Measurements from ENCODE around the gene TRABD2B.

TRABD2B gene

GRCh38 chr1:47981667-47982350 lies 15.4 kb downstream of the TRABD2B start:
- DNase-seq (ENCODE audit: low spot score in 2 of 2) = no peak
- Mint-ChIP-seq H3K27ac (ENCODE audit: low read depth) (no peak overlapping the region), H3K4me1 (no peaks in the 10 kb centered on the region), H3K27me3 (peaks cover 70% of the 10 kb centered on the region), H3K36me3 (ENCODE audit: insufficient read depth) (no peaks in the 10 kb centered on the region), H3K9me3 (no peaks in the 10 kb centered on the region), H3K4me3 (no peak overlapping the region)
- no peak for ATAC-seq (replicated peaks; ENCODE audit: extremely low read depth, poor library complexity, severe bottlenecking)

- ATAC-seq (replicated peaks; ENCODE audit: extremely low read depth, poor library complexity, severe bottlenecking) (no peak), DNase-seq (ENCODE audit: low spot score in 2 of 2) (no peak)
- H3K36me3 Mint-ChIP-seq (ENCODE audit: insufficient read depth) = no peaks in the 10 kb centered on the region
- H3K4me3 Mint-ChIP-seq = no peak overlapping the region
- no peaks in the 10 kb centered on the region for H3K9me3 Mint-ChIP-seq
- H3K4me1 Mint-ChIP-seq = no peaks in the 10 kb centered on the region
- peaks cover 57% of the 10 kb centered on the region for H3K27me3 Mint-ChIP-seq
- H3K27ac Mint-ChIP-seq (ENCODE audit: low read depth) = no peak overlapping the region
Observed at GRCh38 chr1:47980501-47980900, 16.7 kb downstream of the TRABD2B start.

DNA sequence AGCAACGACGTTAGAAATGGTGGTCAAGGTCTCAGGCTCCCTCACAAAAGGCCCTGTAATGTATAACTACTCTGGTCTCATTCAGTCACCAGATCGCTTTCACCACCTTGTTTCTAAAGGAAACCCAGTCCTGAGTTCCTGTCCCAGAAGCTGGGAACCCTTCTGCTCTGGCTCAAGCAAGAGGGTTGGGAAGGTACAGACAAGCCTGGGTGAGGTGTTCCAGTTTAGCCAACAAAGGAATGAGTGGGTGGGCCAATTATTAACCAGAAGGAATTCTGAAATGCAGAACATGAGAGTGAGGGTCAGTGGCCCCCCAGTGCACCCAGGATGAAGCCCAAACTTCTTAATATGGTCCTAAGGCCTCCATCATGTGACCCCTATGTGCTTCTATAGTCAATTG lies 17.5 kb downstream of the TRABD2B start:
- H3K27ac Mint-ChIP-seq (ENCODE audit: low read depth) = no peak overlapping the region
- H3K9me3 Mint-ChIP-seq = no peaks in the 10 kb centered on the region
- ATAC-seq (replicated peaks; ENCODE audit: extremely low read depth, poor library complexity, severe bottlenecking) (no peak), DNase-seq (ENCODE audit: low spot score in 2 of 2) (no peak)
- H3K4me3 Mint-ChIP-seq = no peak overlapping the region
- peaks cover 51% of the 10 kb centered on the region for H3K27me3 Mint-ChIP-seq
- no peaks in the 10 kb centered on the region for H3K4me1 Mint-ChIP-seq
- no peaks in the 10 kb centered on the region for H3K36me3 Mint-ChIP-seq (ENCODE audit: insufficient read depth)

DNA sequence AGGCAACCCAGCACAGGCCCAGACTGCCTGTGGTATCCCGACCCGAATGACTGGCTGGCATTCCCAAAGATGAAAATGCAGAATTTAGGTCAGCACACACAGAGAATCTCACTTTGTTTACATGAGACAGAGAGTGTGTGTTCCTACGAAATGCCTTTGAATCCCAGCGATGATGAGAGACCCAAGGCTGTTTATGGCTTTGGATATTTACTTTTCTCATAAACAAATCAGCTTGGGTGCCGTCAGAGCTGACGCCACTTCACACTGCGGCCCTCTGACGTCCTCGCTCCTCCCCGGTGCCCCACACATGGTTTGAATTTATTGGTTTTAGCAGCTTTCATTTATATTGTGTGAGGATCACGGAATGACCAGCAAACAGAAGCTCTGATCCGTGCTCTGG lies 18.7 kb downstream of the TRABD2B start:
- H3K4me1 Mint-ChIP-seq = no peaks in the 10 kb centered on the region
- no peaks in the 10 kb centered on the region for H3K36me3 Mint-ChIP-seq (ENCODE audit: insufficient read depth)
- H3K27ac Mint-ChIP-seq (ENCODE audit: low read depth) = no peak overlapping the region
- no peaks in the 10 kb centered on the region for H3K9me3 Mint-ChIP-seq
- no peak overlapping the region for H3K4me3 Mint-ChIP-seq
- peaks cover 51% of the 10 kb centered on the region for H3K27me3 Mint-ChIP-seq
- no peak for ATAC-seq (replicated peaks; ENCODE audit: extremely low read depth, poor library complexity, severe bottlenecking)
- DNase-seq (ENCODE audit: low spot score in 2 of 2) = no peak

DNA sequence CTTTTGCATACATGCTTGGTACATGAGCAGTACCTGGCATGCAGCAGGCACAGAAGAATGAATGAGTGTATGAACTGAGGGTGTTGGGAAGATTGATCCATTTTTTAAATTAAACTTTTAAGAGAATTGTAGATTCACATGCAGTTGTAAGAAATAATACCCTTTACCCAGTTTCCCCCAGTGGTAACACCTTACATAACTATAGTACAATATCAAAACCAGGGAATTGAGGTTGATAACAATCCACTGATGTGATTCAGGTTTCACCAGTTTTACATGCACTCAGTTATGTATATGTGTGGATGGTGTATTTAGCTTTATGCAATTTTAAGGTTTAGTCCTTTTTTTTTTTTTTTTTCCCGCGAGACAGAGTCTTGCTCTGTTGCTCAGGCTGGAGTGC lies 20.5 kb downstream of the TRABD2B start:
- Mint-ChIP-seq H3K4me1 (no peaks in the 10 kb centered on the region), H3K9me3 (no peaks in the 10 kb centered on the region), H3K4me3 (no peak overlapping the region), H3K27ac (ENCODE audit: low read depth) (no peak overlapping the region), H3K36me3 (ENCODE audit: insufficient read depth) (no peaks in the 10 kb centered on the region), H3K27me3 (peaks cover 48% of the 10 kb centered on the region)
- DNase-seq (ENCODE audit: low spot score in 2 of 2) (no peak), ATAC-seq (replicated peaks; ENCODE audit: extremely low read depth, poor library complexity, severe bottlenecking) (no peak)

GRCh38 chr1:47976267-47976666 lies 20.9 kb downstream of the TRABD2B start:
- Mint-ChIP-seq H3K27ac (ENCODE audit: low read depth) (no peak overlapping the region), H3K4me3 (no peak overlapping the region), H3K36me3 (ENCODE audit: insufficient read depth) (no peaks in the 10 kb centered on the region), H3K4me1 (no peaks in the 10 kb centered on the region), H3K9me3 (no peaks in the 10 kb centered on the region), H3K27me3 (peaks cover 48% of the 10 kb centered on the region)
- ATAC-seq (replicated peaks; ENCODE audit: extremely low read depth, poor library complexity, severe bottlenecking) (no peak), DNase-seq (ENCODE audit: low spot score in 2 of 2) (no peak)

GRCh38 chr1:47975302-47975921 lies 21.8 kb downstream of the TRABD2B start:
- Mint-ChIP-seq H3K9me3 (no peaks in the 10 kb centered on the region), H3K4me3 (no peak overlapping the region), H3K36me3 (ENCODE audit: insufficient read depth) (no peaks in the 10 kb centered on the region), H3K27ac (ENCODE audit: low read depth) (no peak overlapping the region), H3K27me3 (peaks cover 40% of the 10 kb centered on the region), H3K4me1 (no peaks in the 10 kb centered on the region)
- no peak for ATAC-seq (replicated peaks; ENCODE audit: extremely low read depth, poor library complexity, severe bottlenecking)
- no peak for DNase-seq (ENCODE audit: low spot score in 2 of 2)

- no peaks in the 10 kb centered on the region for H3K4me1 Mint-ChIP-seq
- no peak for DNase-seq (ENCODE audit: low spot score in 2 of 2)
- H3K27me3 Mint-ChIP-seq = peaks cover 35% of the 10 kb centered on the region
- H3K36me3 Mint-ChIP-seq (ENCODE audit: insufficient read depth) = no peaks in the 10 kb centered on the region
- H3K27ac Mint-ChIP-seq (ENCODE audit: low read depth) = no peak overlapping the region
- no peaks in the 10 kb centered on the region for H3K9me3 Mint-ChIP-seq
- no peak for ATAC-seq (replicated peaks; ENCODE audit: extremely low read depth, poor library complexity, severe bottlenecking)
- no peak overlapping the region for H3K4me3 Mint-ChIP-seq
Observed at GRCh38 chr1:47972864-47973432, 24.2 kb downstream of the TRABD2B start.

- no peak overlapping the region for H3K4me3 Mint-ChIP-seq
- H3K36me3 Mint-ChIP-seq (ENCODE audit: insufficient read depth) = no peaks in the 10 kb centered on the region
- H3K9me3 Mint-ChIP-seq = no peaks in the 10 kb centered on the region
- no peaks in the 10 kb centered on the region for H3K4me1 Mint-ChIP-seq
- ATAC-seq (replicated peaks; ENCODE audit: extremely low read depth, poor library complexity, severe bottlenecking) (no peak), DNase-seq (ENCODE audit: low spot score in 2 of 2) (no peak)
- H3K27ac Mint-ChIP-seq (ENCODE audit: low read depth) = no peak overlapping the region
- peaks cover 25% of the 10 kb centered on the region for H3K27me3 Mint-ChIP-seq
Observed at GRCh38 chr1:47971385-47972160, 25.6 kb downstream of the TRABD2B start.

- Mint-ChIP-seq H3K4me3 (no peak overlapping the region), H3K4me1 (no peaks in the 10 kb centered on the region)
Observed at GRCh38 chr1:47970882-47971281, 26.3 kb downstream of the TRABD2B start.

GRCh38 chr1:47969478-47969877 lies 27.7 kb downstream of the TRABD2B start:
- H3K9me3 Mint-ChIP-seq = no peaks in the 10 kb centered on the region
- DNase-seq (ENCODE audit: low spot score in 2 of 2) (no peak), ATAC-seq (replicated peaks; ENCODE audit: extremely low read depth, poor library complexity, severe bottlenecking) (no peak)
- no peak overlapping the region for H3K4me3 Mint-ChIP-seq
- no peaks in the 10 kb centered on the region for H3K4me1 Mint-ChIP-seq
- H3K36me3 Mint-ChIP-seq (ENCODE audit: insufficient read depth) = no peaks in the 10 kb centered on the region
- H3K27me3 Mint-ChIP-seq = peaks cover 37% of the 10 kb centered on the region
- H3K27ac Mint-ChIP-seq (ENCODE audit: low read depth) = no peak overlapping the region

More at GRCh38 chr1:47970882-47971281, 26.3 kb downstream of the TRABD2B start:
- Mint-ChIP-seq H3K36me3 (ENCODE audit: insufficient read depth) (no peaks in the 10 kb centered on the region), H3K27me3 (peaks cover 27% of the 10 kb centered on the region), H3K27ac (ENCODE audit: low read depth) (no peak overlapping the region), H3K9me3 (no peaks in the 10 kb centered on the region)
- ATAC-seq (replicated peaks; ENCODE audit: extremely low read depth, poor library complexity, severe bottlenecking) (no peak), DNase-seq (ENCODE audit: low spot score in 2 of 2) (no peak)

DNA sequence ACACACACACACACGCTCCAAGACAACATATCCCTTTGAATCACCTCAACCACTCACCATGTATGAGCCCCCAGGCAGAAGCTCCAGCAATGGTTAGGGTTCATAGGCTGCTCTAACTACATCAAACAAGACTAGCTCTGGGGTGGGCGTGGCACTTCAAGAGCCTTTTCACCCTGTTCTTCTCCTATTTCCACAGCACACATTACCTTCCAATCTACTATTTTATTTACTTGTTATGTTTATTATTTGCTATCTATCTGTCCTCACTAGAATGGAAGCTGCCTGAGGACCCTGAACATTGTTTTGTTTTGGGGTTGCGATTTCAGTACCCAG lies 28.7 kb downstream of the TRABD2B start:
- H3K9me3 Mint-ChIP-seq = no peaks in the 10 kb centered on the region
- no peak for ATAC-seq (replicated peaks; ENCODE audit: extremely low read depth, poor library complexity, severe bottlenecking)
- no peak overlapping the region for H3K4me3 Mint-ChIP-seq
- H3K27me3 Mint-ChIP-seq = peaks cover 37% of the 10 kb centered on the region
- H3K4me1 Mint-ChIP-seq = no peaks in the 10 kb centered on the region
- H3K36me3 Mint-ChIP-seq (ENCODE audit: insufficient read depth) = no peaks in the 10 kb centered on the region
- no peak for DNase-seq (ENCODE audit: low spot score in 2 of 2)
- no peak overlapping the region for H3K27ac Mint-ChIP-seq (ENCODE audit: low read depth)
